Progenitor cell of endocrine pancreas (in vitro differentiated cells): ENCODE measurements around the gene ZFR2. TPM values are rescaled to one million over a fixed set of nuclear protein-coding genes. Genes with fewer than 3 reads are reported as not detected.

Source experiments
- DNase-seq: peaks from one replicate; pipeline ENCODE4 v3.0.0; 2021; ENCODE audit warnings: low spot score; ENCODE audit not compliant: unreplicated experiment
- H3K27ac Mint-ChIP-seq: 2 replicates; pipeline ENCODE4 v1.8.0; 2021; ENCODE audit warnings: mild to moderate bottlenecking, moderate library complexity, mixed read lengths
- H3K27me3 Mint-ChIP-seq: 2 replicates; pipeline ENCODE4 v1.8.0; 2021; ENCODE audit warnings: mixed read lengths
- H3K36me3 Mint-ChIP-seq: 2 replicates; pipeline ENCODE4 v1.8.0; 2022; ENCODE audit warnings: mixed read lengths; ENCODE audit not compliant: insufficient read depth
- H3K4me1 Mint-ChIP-seq: 2 replicates; pipeline ENCODE4 v1.8.0; 2021; ENCODE audit warnings: low read depth, mixed read lengths
- H3K4me3 Mint-ChIP-seq: 2 replicates; pipeline ENCODE4 v1.8.0; 2021; ENCODE audit warnings: low read depth, mild to moderate bottlenecking, moderate library complexity, mixed read lengths
- H3K9me3 Mint-ChIP-seq: 2 replicates; pipeline ENCODE4 v1.8.0; 2021; ENCODE audit warnings: low read depth, mixed read lengths
- total RNA-seq: library from RNA; stranded (reverse); gene quantifications from 2 replicates; pipeline ENCODE4 v1.2.1, GENCODE V29; 2021
- TF ChIP-seq, protein P1 (sequence below): fragments of 200-600 bp; sonication (generic); IDR thresholded peaks from one replicate; pipeline ENCODE4 v1.5.0; 2021; ENCODE audit warnings: antibody characterized with exemption, mild to moderate bottlenecking; ENCODE audit not compliant: unreplicated experiment

Gene ZFR2
- total RNA-seq, 1 donor from 2014 or later: 3.5 TPM

DNA sequence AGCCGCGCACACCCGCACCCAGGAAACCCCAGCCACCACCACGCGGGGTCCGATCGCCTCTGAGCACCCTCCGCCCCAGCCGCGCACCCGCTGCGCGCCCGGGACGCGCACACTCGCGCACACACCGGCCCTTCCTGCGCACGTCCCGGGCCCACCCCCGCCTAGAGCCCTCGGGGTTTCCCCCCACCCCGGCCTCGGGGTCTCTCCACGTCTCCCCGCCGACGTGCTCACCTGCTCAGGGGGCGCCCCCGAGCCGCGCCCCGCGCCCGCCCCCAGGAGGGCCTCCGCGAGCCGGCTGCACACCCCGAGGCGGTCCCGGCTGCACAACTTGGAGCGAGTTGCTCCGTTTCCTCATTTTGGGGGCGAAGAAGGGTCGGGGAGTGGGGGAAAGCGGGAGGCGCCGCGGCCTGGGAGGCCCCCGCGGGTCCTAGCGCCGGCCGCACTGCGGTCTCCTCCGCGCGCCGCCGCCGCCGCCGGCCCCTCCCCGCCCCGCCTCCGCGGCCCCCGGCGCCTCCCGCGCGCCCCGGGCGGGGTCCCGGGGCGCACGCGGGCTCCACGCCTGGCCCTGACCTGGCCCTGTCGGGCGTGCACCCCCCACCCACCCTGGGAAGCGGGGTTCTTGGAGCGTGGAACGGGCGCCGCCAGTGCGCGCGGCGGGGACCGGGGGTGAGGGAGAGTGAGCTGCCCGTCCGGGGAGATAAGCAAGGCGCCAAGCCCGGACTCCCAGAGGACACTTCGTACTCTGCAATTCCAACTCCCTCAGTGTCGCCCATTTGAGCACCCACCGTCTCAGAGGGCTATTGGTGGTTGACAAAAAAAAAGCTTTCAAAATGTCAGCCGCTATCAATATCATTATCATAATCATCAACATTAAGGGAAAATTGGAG is 82.7 kb downstream of the ZFR2 start, which contains the start of gene MATK:
Gene MATK, minus strand, starts transcription at position 444 of the 887 bp plus-strand sequence. CDS start 1,246 bp downstream, outside the sequence.
- no peak for DNase-seq
- peak within 1 kb of the TSS; percentile 55 for H3K4me3 Mint-ChIP-seq
- TF ChIP-seq, protein P1, sequence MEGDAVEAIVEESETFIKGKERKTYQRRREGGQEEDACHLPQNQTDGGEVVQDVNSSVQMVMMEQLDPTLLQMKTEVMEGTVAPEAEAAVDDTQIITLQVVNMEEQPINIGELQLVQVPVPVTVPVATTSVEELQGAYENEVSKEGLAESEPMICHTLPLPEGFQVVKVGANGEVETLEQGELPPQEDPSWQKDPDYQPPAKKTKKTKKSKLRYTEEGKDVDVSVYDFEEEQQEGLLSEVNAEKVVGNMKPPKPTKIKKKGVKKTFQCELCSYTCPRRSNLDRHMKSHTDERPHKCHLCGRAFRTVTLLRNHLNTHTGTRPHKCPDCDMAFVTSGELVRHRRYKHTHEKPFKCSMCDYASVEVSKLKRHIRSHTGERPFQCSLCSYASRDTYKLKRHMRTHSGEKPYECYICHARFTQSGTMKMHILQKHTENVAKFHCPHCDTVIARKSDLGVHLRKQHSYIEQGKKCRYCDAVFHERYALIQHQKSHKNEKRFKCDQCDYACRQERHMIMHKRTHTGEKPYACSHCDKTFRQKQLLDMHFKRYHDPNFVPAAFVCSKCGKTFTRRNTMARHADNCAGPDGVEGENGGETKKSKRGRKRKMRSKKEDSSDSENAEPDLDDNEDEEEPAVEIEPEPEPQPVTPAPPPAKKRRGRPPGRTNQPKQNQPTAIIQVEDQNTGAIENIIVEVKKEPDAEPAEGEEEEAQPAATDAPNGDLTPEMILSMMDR: no peak

DNA sequence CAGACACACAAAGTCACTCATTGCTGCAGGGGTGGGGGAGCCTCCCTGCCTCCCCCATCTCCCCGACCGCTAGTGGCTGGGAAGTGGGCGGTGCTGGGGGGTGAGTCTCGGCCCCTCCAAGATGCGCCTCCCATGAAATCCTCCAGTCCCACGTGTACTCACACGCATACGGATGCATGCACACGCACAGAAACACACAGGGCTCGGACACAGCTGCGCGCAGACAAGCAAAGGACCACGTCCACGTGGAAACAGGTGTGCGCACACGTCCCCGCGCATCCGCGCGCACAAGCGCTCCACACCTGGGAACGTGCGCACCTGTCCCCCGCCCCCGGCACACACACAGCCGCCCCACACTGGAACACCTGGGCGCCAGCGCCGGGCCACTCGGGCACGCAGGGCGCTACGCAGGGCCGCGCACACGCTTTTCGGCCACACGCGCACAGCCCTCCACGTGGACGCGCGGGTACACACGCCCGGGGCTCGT is 83.3 kb downstream of the ZFR2 start:
- Mint-ChIP-seq H3K27me3 (peaks cover 47% of the 10 kb centered on the region), H3K4me1 (no peaks in the 10 kb centered on the region), H3K36me3 (peaks cover 5% of the 10 kb centered on the region), H3K4me3 (peak overlapping the region; percentile 48), H3K27ac (no peak overlapping the region), H3K9me3 (peaks cover 11% of the 10 kb centered on the region)
- DNase-seq: no peak
- TF ChIP-seq, protein P1: no peak

More for the DNA sequence above, 82.7 kb downstream of the ZFR2 start, which contains the start of gene MATK:
- peaks cover 53% of the 10 kb centered on the region for H3K27me3 Mint-ChIP-seq
- H3K4me1 Mint-ChIP-seq: no peaks in the 10 kb centered on the region
- H3K36me3 Mint-ChIP-seq: peaks cover 5% of the 10 kb centered on the region
- H3K9me3 Mint-ChIP-seq: peaks cover 11% of the 10 kb centered on the region
- H3K27ac Mint-ChIP-seq: no peak within 1 kb of the TSS

DNA sequence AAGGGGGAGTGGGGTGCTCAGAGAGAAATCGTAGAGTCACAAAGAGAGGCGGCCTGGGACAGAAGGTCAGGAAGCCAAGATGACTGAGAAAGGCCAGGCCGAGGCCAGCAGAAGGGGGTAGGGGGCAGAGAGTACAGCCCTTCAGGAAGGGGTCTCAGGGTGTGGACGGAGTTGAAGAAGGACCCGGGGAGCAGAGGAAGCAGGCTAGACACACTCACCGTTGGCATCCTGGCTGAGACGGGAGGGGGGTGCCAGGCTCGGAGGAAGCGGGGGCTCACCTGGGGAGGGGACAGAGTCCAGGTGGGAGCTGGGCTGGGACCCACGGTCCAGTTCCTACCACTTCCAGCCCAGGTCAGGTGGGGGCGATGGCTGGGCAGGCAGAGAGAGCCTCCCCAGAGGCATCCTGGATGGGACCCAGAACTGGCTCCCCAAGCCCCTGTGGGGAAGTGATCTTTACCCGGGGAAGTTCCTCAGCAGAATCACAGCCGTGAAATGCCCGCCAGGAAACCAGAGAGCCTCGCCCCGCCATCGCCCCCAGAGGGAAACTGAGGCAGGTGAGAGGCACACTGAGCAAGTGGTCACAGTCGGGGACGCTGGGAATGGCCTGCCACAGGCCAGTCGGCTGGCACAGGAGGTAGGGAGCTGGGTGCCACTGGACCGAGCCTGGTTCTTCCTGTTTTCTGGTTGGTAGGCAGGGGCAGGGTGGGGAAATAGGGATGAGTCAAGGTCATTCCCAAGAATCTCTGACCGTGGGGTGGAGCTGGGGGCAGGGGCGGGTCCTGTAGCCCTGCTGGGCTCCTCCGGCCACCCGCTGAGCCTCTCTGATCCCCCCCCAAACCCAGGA is 84.0 kb downstream of the ZFR2 start:
- H3K36me3 Mint-ChIP-seq: peaks cover 5% of the 10 kb centered on the region
- H3K9me3 Mint-ChIP-seq: peaks cover 11% of the 10 kb centered on the region
- H3K27ac Mint-ChIP-seq: no peak overlapping the region
- no peaks in the 10 kb centered on the region for H3K4me1 Mint-ChIP-seq
- TF ChIP-seq, protein P1: no peak
- DNase-seq: no peak
- peak overlapping the region; percentile 53 for H3K4me3 Mint-ChIP-seq
- peaks cover 40% of the 10 kb centered on the region for H3K27me3 Mint-ChIP-seq

DNA sequence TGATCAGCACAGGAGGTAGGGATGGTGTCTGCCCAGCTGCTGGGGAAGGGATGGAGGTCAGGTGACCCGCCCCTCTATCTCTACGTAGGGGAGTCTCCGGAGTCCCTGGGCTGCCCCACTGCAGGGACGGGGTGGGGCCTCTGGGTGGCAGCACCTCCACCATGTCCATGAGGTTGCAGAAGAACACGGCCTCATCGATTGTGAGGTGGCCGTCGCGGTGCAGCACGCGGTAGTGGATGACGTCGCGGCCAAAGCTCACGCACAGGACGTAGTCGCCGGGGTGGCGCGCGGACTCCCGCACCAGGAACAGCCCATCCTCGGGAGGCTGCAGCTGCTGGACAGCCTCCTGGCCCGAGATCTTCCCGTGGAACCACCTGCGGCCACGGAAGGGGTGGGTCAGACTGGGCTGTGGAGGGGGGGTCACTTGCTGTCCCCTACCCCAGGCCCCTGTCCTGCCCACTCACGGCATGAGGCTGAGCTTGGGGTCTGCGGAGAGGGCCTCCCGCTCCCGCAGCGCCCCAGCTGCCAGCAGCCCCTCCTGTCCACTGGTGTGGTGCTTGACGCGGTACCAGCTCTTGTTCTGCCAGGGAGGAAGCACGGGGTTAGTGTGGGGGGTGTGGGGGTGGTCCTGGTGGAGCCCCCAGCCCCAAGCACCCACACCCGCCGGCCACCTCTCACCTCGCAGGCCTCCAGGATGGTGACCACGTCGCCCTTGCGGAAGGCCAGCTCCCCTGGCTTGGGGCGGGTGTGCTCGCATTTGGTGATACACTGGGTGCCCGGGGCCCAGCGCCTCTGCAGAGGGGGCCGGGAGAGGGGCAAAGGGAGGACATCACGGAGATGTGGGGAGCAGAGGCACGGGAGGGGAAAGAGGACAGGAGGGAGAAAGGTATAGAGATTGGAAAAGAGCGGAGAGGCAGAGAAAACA is 84.9 kb downstream of the ZFR2 start:
- TF ChIP-seq, protein P1: peak; percentile 16
- peak overlapping the region; percentile 53 for H3K4me3 Mint-ChIP-seq
- H3K36me3 Mint-ChIP-seq: peaks cover 5% of the 10 kb centered on the region
- no peaks in the 10 kb centered on the region for H3K4me1 Mint-ChIP-seq
- H3K27me3 Mint-ChIP-seq: peaks cover 34% of the 10 kb centered on the region
- H3K9me3 Mint-ChIP-seq: peaks cover 11% of the 10 kb centered on the region
- no peak for DNase-seq
- H3K27ac Mint-ChIP-seq: no peak overlapping the region
